GM18517 (cell line): ENCODE measurements around the gene DIS3L.
"Not testable (repeated sequence)": the region's sequence is repeated elsewhere in the genome, so short reads cannot be mapped to it uniquely, and the experiment has no call there.

Experiments
- ATAC-seq: cut with Tn5 transposase; IDR thresholded peaks from one replicate; pipeline ENCODE4 v1.9.1; 2021; ENCODE audit warnings: mild to moderate bottlenecking, moderate library complexity; ENCODE audit not compliant: unreplicated experiment

Gene DIS3L

GRCh38 chr15:66276546-66276945, 16.8 kb upstream of the DIS3L start:
- ATAC-seq, result no peak

DNA sequence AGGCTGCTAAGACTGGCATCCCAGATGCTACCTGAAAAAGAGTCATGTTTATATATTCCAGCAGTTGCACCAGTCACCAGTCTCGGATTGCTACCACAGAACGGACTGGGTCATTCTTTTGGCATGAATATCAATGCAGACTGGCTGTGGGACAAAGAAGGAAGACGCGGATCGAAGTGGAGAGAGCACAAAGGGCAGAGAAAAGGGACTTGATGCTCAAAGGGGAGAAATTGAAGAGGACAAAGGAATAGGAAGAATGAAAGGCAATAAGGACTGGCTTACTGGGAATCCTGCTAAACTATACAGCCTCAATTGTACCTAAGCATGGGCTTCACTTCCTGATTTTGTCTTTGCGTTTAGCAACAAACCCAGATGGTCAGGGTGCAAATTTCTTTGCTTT, 15.3 kb upstream of the DIS3L start:
- ATAC-seq, result no peak

DNA sequence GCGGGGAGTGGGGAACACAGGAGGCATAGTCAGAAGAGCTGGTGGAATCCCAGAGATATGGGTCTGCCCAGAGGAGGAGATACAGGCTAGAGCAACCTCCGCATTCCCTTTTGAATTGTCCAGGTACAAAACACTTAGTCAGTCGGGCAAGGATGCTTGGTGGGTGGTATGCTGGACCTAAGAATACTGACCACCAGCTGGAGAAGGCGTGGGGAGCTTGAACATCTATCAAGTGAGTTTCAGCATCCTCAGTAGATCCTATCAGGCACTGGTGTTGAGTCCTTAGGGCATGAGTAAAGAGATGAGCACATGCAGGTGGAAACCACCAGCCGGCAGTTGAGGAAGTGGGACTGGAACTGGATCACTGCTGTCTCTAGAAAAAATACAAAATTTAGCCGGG, 14.7 kb upstream of the DIS3L start:
- ATAC-seq, result no peak

GRCh38 chr15:66284271-66284670, 9.1 kb upstream of the DIS3L start:
- no peak for ATAC-seq

- ATAC-seq, result no peak
Observed at GRCh38 chr15:66285533-66286280, 7.7 kb upstream of the DIS3L start.

GRCh38 chr15:66287461-66288057, 5.8 kb upstream of the DIS3L start:
- ATAC-seq, result no peak

DNA sequence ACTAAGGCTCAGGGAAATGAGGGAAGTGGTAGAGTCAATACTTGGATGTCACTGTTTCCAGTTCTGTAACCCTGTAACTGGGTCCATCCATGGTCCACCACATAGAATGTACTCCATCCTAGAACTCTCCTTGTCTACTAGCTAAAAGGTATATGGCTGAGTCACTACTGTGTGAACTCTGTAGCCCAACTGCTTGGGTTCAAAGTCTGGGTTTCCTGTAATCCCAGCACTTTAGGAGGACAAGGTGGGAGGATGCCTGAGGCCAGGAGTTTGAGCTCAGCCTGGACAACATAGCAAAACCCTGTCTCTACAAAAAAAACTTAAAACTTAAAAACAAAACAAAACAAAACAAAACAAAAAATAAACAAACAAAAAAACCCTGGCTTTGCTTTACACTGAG, 5.3 kb upstream of the DIS3L start:
- no peak for ATAC-seq

DNA sequence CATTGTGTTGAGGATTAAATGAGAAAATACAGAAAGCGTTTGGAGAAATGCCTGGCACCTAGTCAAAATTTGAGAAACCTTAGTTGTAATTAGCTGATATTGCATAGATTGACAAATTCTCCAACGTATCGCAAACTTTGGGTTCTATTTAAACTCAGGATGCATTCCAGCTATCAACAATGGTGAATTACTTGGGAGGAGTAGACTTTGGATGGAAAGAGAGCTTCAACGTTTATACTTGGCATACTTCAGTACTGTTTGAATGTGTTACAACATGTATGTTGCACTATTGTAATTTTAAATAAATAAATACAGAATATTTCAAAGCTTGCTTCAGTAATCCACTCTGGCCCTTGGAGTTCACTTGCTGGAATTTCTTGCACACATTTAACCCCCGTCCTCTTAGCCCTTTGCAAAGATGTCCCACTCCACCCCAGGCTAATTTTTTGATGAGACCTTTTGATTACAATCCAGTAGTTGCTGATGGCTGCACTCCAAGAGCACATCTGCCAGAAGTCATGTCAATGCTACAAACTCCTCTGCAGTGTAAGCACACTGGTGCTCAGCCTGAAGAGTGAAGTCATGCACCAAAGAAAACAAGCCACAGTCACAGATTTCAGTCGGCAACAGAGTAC, 4.7 kb upstream of the DIS3L start:
- no peak for ATAC-seq

DNA sequence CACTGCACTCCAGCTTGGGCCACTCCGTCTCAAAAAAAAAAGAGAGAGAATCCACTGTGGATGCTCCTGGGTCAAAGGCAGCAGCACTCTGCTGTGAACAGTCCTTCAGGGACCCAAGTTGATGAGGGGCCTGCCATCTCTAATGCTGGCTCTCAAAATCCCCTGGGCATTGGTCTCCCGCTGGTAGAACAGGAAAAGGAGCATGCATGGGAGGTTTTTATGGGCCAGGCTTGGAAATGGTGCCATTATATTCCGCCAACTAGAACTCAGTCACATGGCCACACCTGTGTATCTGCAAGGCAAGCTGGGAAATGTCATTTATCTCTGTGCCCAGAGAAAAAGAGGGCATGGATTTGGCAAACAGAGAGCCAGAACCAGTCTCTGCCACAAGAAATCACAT, 3.4 kb upstream of the DIS3L start:
- ATAC-seq, result no peak

DNA sequence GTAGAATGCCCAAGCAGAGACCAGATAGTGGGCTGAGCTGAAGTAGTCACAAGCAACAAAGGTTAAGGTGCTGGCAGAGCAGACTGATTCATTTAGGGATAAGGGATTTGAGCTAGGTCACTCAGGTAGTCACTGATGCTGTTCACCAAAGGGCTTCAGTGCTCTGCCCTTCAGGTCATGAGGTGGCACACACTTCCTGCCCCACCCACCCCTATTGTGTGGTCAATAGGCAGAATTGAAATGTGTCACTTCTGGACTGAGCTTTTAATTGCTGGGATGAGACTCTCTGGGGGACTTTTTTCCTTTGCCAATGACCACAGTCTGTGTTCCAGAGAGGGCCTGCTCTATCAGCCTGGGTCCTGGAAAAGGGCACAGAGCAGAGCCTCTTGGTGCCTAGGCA, 2.9 kb upstream of the DIS3L start:
- no peak for ATAC-seq

DNA sequence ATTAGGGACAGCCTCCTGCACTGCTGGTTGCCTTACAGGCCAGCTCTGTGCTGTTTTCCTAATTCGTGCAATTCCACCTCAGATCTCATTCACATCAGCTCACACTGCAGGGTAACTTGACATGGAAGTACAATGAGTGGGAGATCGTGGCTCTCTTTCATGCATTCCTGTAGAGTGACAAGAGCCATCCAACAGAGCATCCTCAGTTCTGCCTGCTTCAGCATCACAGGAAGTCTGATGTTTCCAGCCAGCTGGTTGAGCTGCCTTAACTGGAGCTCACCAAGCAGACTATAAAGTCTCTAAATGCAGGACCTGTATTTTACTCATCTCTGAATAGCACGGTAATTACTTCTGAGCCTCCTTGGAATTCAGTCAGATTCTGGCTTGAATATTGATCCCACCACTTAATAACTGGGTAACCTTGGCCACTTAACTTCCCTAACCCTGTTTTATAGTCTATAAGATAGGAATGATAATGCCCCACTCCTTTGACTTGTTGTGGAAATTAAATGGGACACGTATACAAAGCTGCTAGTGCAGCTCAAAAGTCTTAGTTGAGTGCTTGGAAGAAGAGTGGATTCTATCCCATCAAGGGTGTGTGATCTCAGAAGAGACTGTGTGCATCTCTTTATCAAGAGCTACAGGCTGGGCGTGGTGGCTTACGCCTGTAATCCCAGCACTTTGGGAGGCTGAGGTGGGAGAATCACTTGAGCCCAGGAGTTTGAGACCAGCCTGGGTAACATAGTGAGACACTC, 1.4 kb upstream of the DIS3L start:
- no peak for ATAC-seq

DNA sequence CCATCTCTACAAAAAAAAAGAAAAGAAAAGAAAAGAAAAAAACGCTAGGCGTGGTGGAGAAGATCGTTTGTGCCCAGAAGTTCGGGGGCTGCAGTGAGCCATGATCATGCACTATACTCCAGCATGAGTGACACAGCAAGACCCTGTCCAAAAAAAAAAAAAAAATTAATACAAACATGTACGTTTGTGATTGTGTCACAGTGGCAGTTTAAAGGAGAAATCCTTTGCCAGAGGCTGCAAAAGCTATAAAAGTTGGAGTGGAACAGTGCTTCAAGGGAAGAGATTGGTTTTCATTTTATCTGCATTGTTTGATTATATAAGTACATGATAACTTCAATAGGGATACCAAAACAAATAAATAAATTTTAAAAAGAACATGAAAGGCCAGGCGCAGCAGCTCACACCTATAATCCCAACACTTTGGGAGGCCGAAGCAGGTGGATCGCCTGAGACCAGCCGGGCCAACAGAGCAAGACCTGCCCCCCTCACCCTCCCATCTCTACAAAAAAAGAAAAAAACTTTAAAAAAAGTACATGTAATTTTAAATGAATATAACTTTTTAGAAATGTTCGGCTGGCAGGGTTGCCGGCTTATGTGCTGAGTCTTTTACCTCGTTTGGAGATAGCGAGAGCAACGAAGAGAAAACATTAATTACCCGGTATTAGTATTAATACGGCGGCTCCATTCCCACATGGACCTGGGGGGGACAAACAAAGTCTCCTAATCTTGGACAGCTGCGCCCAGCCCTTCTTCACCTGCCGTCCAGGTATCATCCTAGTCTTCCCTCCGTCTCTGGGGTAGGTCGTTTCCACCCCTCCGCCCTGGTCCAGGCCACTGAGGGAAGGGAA, 573 bp upstream of the DIS3L start:
- ATAC-seq, result no peak

- peak; percentile 20 for ATAC-seq
Observed at GRCh38 chr15:66294157-66294931, 976 bp downstream of the DIS3L start.

- ATAC-seq, result no peak
Observed at GRCh38 chr15:66294932-66295235, 1.5 kb downstream of the DIS3L start.

- no peak for ATAC-seq
Observed at GRCh38 chr15:66296186-66296585, 2.8 kb downstream of the DIS3L start.

- ATAC-seq, result no peak
Observed at GRCh38 chr15:66298803-66299251, 5.5 kb downstream of the DIS3L start.

- ATAC-seq, result no peak
Observed at GRCh38 chr15:66302489-66303278, 9.3 kb downstream of the DIS3L start.

DNA sequence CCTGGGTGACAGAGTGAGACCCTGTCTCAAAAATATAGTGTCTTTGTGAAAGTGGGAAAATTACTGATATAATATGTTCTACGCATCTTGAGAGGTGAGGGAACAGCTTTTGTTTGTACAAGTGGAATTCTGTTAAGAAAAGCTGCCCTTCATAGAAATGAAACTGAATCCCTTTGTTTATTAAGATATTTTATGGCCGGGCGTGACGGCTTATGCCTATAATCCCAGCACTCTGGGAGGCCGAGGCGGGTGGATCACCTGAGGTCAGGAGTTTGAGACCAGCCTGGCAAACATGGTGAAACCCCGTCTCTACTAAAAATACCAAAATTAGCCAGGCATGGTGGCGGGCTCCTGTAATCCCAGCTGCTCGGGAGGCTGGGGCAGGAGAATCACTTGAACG, 11.1 kb downstream of the DIS3L start:
- not testable (repeated sequence) for ATAC-seq

GRCh38 chr15:66306381-66306780, 13.0 kb downstream of the DIS3L start:
- no peak for ATAC-seq
